ENCODE data around the gene NIPSNAP3A. TPM values are rescaled to one million over a fixed set of nuclear protein-coding genes. Genes with fewer than 3 reads are reported as not detected.

The NIPSNAP3A gene
- total and polyA plus RNA-seq, 2 of the 8 experiments (the other 6 are each of a cell fraction or from before 2014, with no cell fraction given): 9.3 to 9.4 TPM

- no peak for TF ChIP-seq TAF1 (IDR thresholded peaks at IDR 0.05; ENCODE audit: low read depth, low read length)
- no peak for TF ChIP-seq RFX5 (IDR thresholded peaks at IDR 0.05; ENCODE audit: borderline replicate concordance, low read depth, low read length)
- TF ChIP-seq CBX8 (IDR thresholded peaks at IDR 0.05; ENCODE audit: borderline replicate concordance, low read depth, low read length): no peak
Observed at GRCh38 chr9:104784098-104784497, 36.6 kb downstream of the NIPSNAP3A start (continued).
